ENCODE measurements around the gene NXPE3. TPM values are rescaled to one million over a fixed set of nuclear protein-coding genes. Genes with fewer than 3 reads are reported as not detected.

The NXPE3 gene
- total and polyA plus RNA-seq, 7 donors, result 0.92 to 15.8 (median 11.5) TPM

- no peak for DNase-seq
- H3K36me3 ChIP-seq, result no peaks in the 10 kb centered on the region
- no peak overlapping the region for H3K27ac ChIP-seq
- no peak overlapping the region for H3K4me3 ChIP-seq
- no peak for TF ChIP-seq POLR2A (IDR thresholded peaks at IDR 0.05)
- TF ChIP-seq EP300 (IDR thresholded peaks at IDR 0.05), result no peak
- TF ChIP-seq POLR2AphosphoS5 (IDR thresholded peaks at IDR 0.05), result no peak
- no peak for TF ChIP-seq CTCF (IDR thresholded peaks at IDR 0.05)
- 64 to 86% methylated on average over 12 of the region's 12 CpGs for WGBS, 2 donors
- no peaks in the 10 kb centered on the region for H3K4me1 ChIP-seq
- no peaks in the 10 kb centered on the region for H3K9me3 ChIP-seq
- intact Hi-C loops (cut with DNase I), result no loop called here
- no peaks in the 10 kb centered on the region for H3K27me3 ChIP-seq
Observed at GRCh38 chr3:101868534-101869464, 89.8 kb downstream of the NXPE3 start.

DNA sequence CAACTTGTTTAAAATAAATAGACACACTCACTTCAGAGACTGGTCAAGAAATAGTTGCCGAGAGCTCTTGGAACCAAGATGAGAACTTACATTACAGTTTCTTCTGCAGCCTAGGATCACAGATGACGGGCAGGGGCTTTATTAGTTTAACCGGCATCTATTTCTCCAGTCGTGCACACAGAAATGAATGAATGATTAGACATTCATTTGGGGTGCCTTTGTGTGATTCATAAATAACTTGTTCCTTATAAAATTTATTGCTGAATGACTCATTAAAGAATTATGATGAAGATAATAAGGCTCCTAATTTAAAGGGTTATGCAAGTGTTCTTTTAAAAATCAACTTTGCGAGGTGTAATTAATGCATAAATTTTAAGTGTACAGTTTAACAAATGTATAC, 91.1 kb downstream of the NXPE3 start:
- H3K9me3 ChIP-seq, result no peaks in the 10 kb centered on the region
- no peaks in the 10 kb centered on the region for H3K27me3 ChIP-seq
- no peaks in the 10 kb centered on the region for H3K36me3 ChIP-seq
- H3K4me3 ChIP-seq, result no peak overlapping the region
- TF ChIP-seq CTCF (IDR thresholded peaks at IDR 0.05) (no peak), POLR2AphosphoS5 (IDR thresholded peaks at IDR 0.05) (no peak), EP300 (IDR thresholded peaks at IDR 0.05) (no peak), POLR2A (IDR thresholded peaks at IDR 0.05) (no peak)
- no peaks in the 10 kb centered on the region for H3K4me1 ChIP-seq
- 94 to 97% methylated on average over 5 of the region's 5 CpGs for WGBS, 2 donors
- intact Hi-C loops (cut with DNase I), result no loop called here
- no peak overlapping the region for H3K27ac ChIP-seq
- DNase-seq, result no peak

- intact Hi-C loops (cut with DNase I), result no loop called here
- no peak overlapping the region for H3K27ac ChIP-seq
- no peak overlapping the region for H3K4me3 ChIP-seq
- no peak for DNase-seq
- 71 to 78% methylated on average over 2 of the region's 2 CpGs for WGBS, 2 donors
- no peaks in the 10 kb centered on the region for H3K36me3 ChIP-seq
- H3K4me1 ChIP-seq, result no peaks in the 10 kb centered on the region
- H3K9me3 ChIP-seq, result no peaks in the 10 kb centered on the region
- TF ChIP-seq POLR2AphosphoS5 (IDR thresholded peaks at IDR 0.05), result no peak
- TF ChIP-seq EP300 (IDR thresholded peaks at IDR 0.05), result no peak
- TF ChIP-seq POLR2A (IDR thresholded peaks at IDR 0.05), result no peak
- TF ChIP-seq CTCF (IDR thresholded peaks at IDR 0.05), result no peak
- no peaks in the 10 kb centered on the region for H3K27me3 ChIP-seq
Observed at GRCh38 chr3:101873619-101874018, 94.6 kb downstream of the NXPE3 start.

- peaks cover 0 to 8% (median 0%) of the 10 kb centered on the region in 4 donors for H3K4me1 ChIP-seq
- WGBS, 2 donors, result 67 to 73% methylated on average over 8 of the region's 8 CpGs
- no peak overlapping the region for H3K4me3 ChIP-seq
- intact Hi-C loops (cut with DNase I), result no loop called here
- no peaks in the 10 kb centered on the region for H3K9me3 ChIP-seq
- TF ChIP-seq POLR2A (IDR thresholded peaks at IDR 0.05) (no peak), EP300 (IDR thresholded peaks at IDR 0.05) (no peak), CTCF (IDR thresholded peaks at IDR 0.05) (no peak), POLR2AphosphoS5 (IDR thresholded peaks at IDR 0.05) (no peak)
- H3K27ac ChIP-seq, result no peak overlapping the region
- H3K27me3 ChIP-seq, result no peaks in the 10 kb centered on the region
- DNase-seq, result no peak
- H3K36me3 ChIP-seq, result no peaks in the 10 kb centered on the region
Observed at GRCh38 chr3:101876142-101876541, 97.1 kb downstream of the NXPE3 start.

Other genes with a start within 250 kb of the NXPE3 start
- 10 to 100 TPM; 15.5 to 29.1 (median 19.2) TPM for gene TRMT10C, start 217.3 kb upstream of the NXPE3 start, total RNA-seq
- 10 to 100 TPM; 15.0 to 22.6 (median 19.7) TPM for gene TRMT10C, start 217.3 kb upstream of the NXPE3 start, polyA plus RNA-seq
- gene PCNP, start 205.0 kb upstream of the NXPE3 start, total RNA-seq, result 100 to 1,000 TPM; 146 to 178 (median 163) TPM
- gene PCNP, start 205.0 kb upstream of the NXPE3 start, polyA plus RNA-seq, result 100 to 1,000 TPM in 1 of 3 donors, 10 to 100 TPM in 2; 72.4 to 129 (median 95.5) TPM
- gene ZBTB11, start 102.1 kb upstream of the NXPE3 start, total RNA-seq, result 10 to 100 TPM; 18.6 to 24.4 (median 21.5) TPM
- 1 to 10 TPM; 3.0 to 7.1 (median 3.5) TPM for gene ZBTB11, start 102.1 kb upstream of the NXPE3 start, polyA plus RNA-seq
- gene RPL24, start 92.5 kb upstream of the NXPE3 start, total RNA-seq, result 1,000 to 10,000 TPM; 1,731 to 3,301 (median 2,222) TPM
- 1,000 to 10,000 TPM; 1,942 to 3,503 (median 2,378) TPM for gene RPL24, start 92.5 kb upstream of the NXPE3 start, polyA plus RNA-seq
- gene CEP97, start 54.6 kb upstream of the NXPE3 start, total RNA-seq, result 10 to 100 TPM in 2 of 4 donors, 1 to 10 TPM in 2; 9.0 to 11.1 (median 10.3) TPM
- gene CEP97, start 54.6 kb upstream of the NXPE3 start, polyA plus RNA-seq, result 1 to 10 TPM in 2 of 3 donors, under 1 TPM in 1; 0.69 to 2.2 (median 1.8) TPM
- 100 to 1,000 TPM in 1 of 4 donors, 10 to 100 TPM in 3; 49.9 to 121 (median 58.1) TPM for gene NFKBIZ, start 70.3 kb downstream of the NXPE3 start, total RNA-seq
- gene NFKBIZ, start 70.3 kb downstream of the NXPE3 start, polyA plus RNA-seq, result 10 to 100 TPM in 2 of 3 donors, 1 to 10 TPM in 1; 4.2 to 55.0 (median 14.3) TPM

Measured in sigmoid colon (tissue), 7 donors.